Measurements from ENCODE around the gene GAS2L3.

Gene GAS2L3

GRCh38 chr12:100529756-100530350 lies 43.6 kb upstream of the GAS2L3 start:
- Histone ChIP-seq H3K4me1 (ENCODE audit: insufficient read depth, low read length) (no peaks in the 10 kb centered on the region), H4K20me1 (ENCODE audit: insufficient read depth, low read length) (no peaks in the 10 kb centered on the region), H3K4me2 (ENCODE audit: insufficient read depth, low read length) (no peak overlapping the region), H3K36me3 (ENCODE audit: insufficient read depth, low read length) (no peaks in the 10 kb centered on the region), H3K9me3 (ENCODE audit: insufficient read depth, low read length, severe bottlenecking) (no peaks in the 10 kb centered on the region), H3K9ac (ENCODE audit: low read depth, low read length) (no peak overlapping the region), H3K27ac (ENCODE audit: low read length) (no peak overlapping the region), H3K27me3 (ENCODE audit: insufficient read depth, low read length, poor library complexity) (peaks cover 3% of the 10 kb centered on the region), H3K79me2 (ENCODE audit: insufficient read depth, low read length) (no peaks in the 10 kb centered on the region), H2AFZ (ENCODE audit: low read depth, low read length) (no peak overlapping the region), H3K4me3 (ENCODE audit: low read depth in 1 of 2, low read length in 2 of 2) (no peak overlapping the region)
- no peak for TF ChIP-seq EZH2 (IDR thresholded peaks at IDR 0.05; ENCODE audit: borderline replicate concordance, low read depth, low read length, severe bottlenecking)
- TF ChIP-seq CTCF (IDR thresholded peaks at IDR 0.05; ENCODE audit: borderline replicate concordance, extremely low read depth, low read length, poor library complexity, severe bottlenecking): no peak
- DNase-seq (no peak), ATAC-seq (ENCODE audit: insufficient read depth, low read depth) (no peak)

- no peak for DNase-seq
- H3K27me3 ChIP-seq (ENCODE audit: insufficient read depth, low read length, poor library complexity): peaks cover 3% of the 10 kb centered on the region
- H3K36me3 ChIP-seq (ENCODE audit: insufficient read depth, low read length): no peaks in the 10 kb centered on the region
Measured at GRCh38 chr12:100533376-100533775, 40.1 kb upstream of the GAS2L3 start.

GRCh38 chr12:100534625-100535227 lies 38.8 kb upstream of the GAS2L3 start:
- H4K20me1 ChIP-seq (ENCODE audit: insufficient read depth, low read length): no peaks in the 10 kb centered on the region
- no peak overlapping the region for H3K27ac ChIP-seq (ENCODE audit: low read length)
- no peak overlapping the region for H3K9ac ChIP-seq (ENCODE audit: low read depth, low read length)
- TF ChIP-seq EZH2 (IDR thresholded peaks at IDR 0.05; ENCODE audit: borderline replicate concordance, low read depth, low read length, severe bottlenecking) (no peak), CTCF (IDR thresholded peaks at IDR 0.05; ENCODE audit: borderline replicate concordance, extremely low read depth, low read length, poor library complexity, severe bottlenecking) (no peak)
- peaks cover 3% of the 10 kb centered on the region for H3K27me3 ChIP-seq (ENCODE audit: insufficient read depth, low read length, poor library complexity)
- H3K36me3 ChIP-seq (ENCODE audit: insufficient read depth, low read length): no peaks in the 10 kb centered on the region
- H3K4me1 ChIP-seq (ENCODE audit: insufficient read depth, low read length): no peaks in the 10 kb centered on the region
- H3K79me2 ChIP-seq (ENCODE audit: insufficient read depth, low read length): no peaks in the 10 kb centered on the region
- H3K4me3 ChIP-seq (ENCODE audit: low read depth in 1 of 2, low read length in 2 of 2): no peak overlapping the region
- ATAC-seq (ENCODE audit: insufficient read depth, low read depth): no peak
- no peaks in the 10 kb centered on the region for H3K9me3 ChIP-seq (ENCODE audit: insufficient read depth, low read length, severe bottlenecking)
- DNase-seq: no peak
- H2AFZ ChIP-seq (ENCODE audit: low read depth, low read length): no peak overlapping the region
- H3K4me2 ChIP-seq (ENCODE audit: insufficient read depth, low read length): no peak overlapping the region

More at GRCh38 chr12:100533376-100533775, 40.1 kb upstream of the GAS2L3 start:
- TF ChIP-seq CTCF (IDR thresholded peaks at IDR 0.05; ENCODE audit: borderline replicate concordance, extremely low read depth, low read length, poor library complexity, severe bottlenecking) (no peak), EZH2 (IDR thresholded peaks at IDR 0.05; ENCODE audit: borderline replicate concordance, low read depth, low read length, severe bottlenecking) (no peak)
- no peak overlapping the region for H3K4me3 ChIP-seq (ENCODE audit: low read depth in 1 of 2, low read length in 2 of 2)
- H4K20me1 ChIP-seq (ENCODE audit: insufficient read depth, low read length): no peaks in the 10 kb centered on the region
- H2AFZ ChIP-seq (ENCODE audit: low read depth, low read length): no peak overlapping the region
- no peak overlapping the region for H3K4me2 ChIP-seq (ENCODE audit: insufficient read depth, low read length)
- ATAC-seq (ENCODE audit: insufficient read depth, low read depth): no peak
- H3K4me1 ChIP-seq (ENCODE audit: insufficient read depth, low read length): no peaks in the 10 kb centered on the region
- H3K9ac ChIP-seq (ENCODE audit: low read depth, low read length): no peak overlapping the region
- H3K27ac ChIP-seq (ENCODE audit: low read length): no peak overlapping the region
- no peaks in the 10 kb centered on the region for H3K79me2 ChIP-seq (ENCODE audit: insufficient read depth, low read length)
- no peaks in the 10 kb centered on the region for H3K9me3 ChIP-seq (ENCODE audit: insufficient read depth, low read length, severe bottlenecking)

All from DND-41 (cell line).